CD8-positive, alpha-beta memory T cell (primary cell): ENCODE measurements around the gene ADAMTS7. TPM values are rescaled to one million over a fixed set of nuclear protein-coding genes. Genes with fewer than 3 reads are reported as not detected.
A peak's percentile ranks its signal among the peaks of the same experiment; 100 is the strongest.

Source experiments
- CTCF ChIA-PET: fragments of 350-600 bp; sonication (Branson Sonifier 250); formaldehyde crosslinking; loops from one replicate; lab custom pipeline; 2021; ENCODE audit warnings: antibody characterized with exemption; lab: Charles Lee
- POLR2A ChIA-PET: fragments of 350-600 bp; sonication (Branson Sonifier 250); formaldehyde crosslinking; loops from one replicate; lab custom pipeline; 2021; ENCODE audit warnings: antibody characterized with exemption; lab: Charles Lee
- DNase-seq, 5 donors: peaks; one replicate each; pipeline versions ENCODE4 v3.0.0 to v3.0.0-alpha.2; 2020 to 2022; ENCODE audit warnings: mixed read lengths in 1 of 5
- H3K27ac ChIP-seq: one replicate; pipeline ENCODE4 v1.7.0; 2013; ENCODE audit warnings: low read depth, mild to moderate bottlenecking, low read length, moderate library complexity
- H3K27me3 ChIP-seq: 2 replicates; pipeline ENCODE4 v1.7.0; 2013; ENCODE audit warnings: low read length, mild to moderate bottlenecking; ENCODE audit not compliant: insufficient read depth, poor library complexity, severe bottlenecking
- H3K36me3 ChIP-seq: 2 replicates; pipeline ENCODE4 v1.7.0; 2013; ENCODE audit warnings: mild to moderate bottlenecking, low read length, moderate library complexity; ENCODE audit not compliant: insufficient read depth
- H3K4me1 ChIP-seq: 2 replicates; pipeline ENCODE4 v1.7.0; 2013; ENCODE audit warnings: mild to moderate bottlenecking, low read length, moderate library complexity; ENCODE audit not compliant: insufficient read depth
- H3K4me3 ChIP-seq: 2 replicates; pipeline ENCODE4 v1.7.0; 2013; ENCODE audit warnings: mild to moderate bottlenecking, low read length
- H3K9me3 ChIP-seq: 2 replicates; pipeline ENCODE4 v1.7.0; 2013; ENCODE audit warnings: mild to moderate bottlenecking, low read length
- H3K27ac Mint-ChIP-seq, 8 donors: one replicate each; pipeline ENCODE4 v1.8.0; 2020 to 2021; ENCODE audit warnings: mixed read lengths in 8 of 8, mild to moderate bottlenecking in 6 of 8, inconsistent platforms in 3 of 8, moderate library complexity in 3 of 8
- H3K27me3 Mint-ChIP-seq, 2 donors: one replicate each; pipeline ENCODE4 v1.8.0; 2020 to 2021; ENCODE audit warnings: mixed read lengths in 2 of 2, mild to moderate bottlenecking in 1 of 2, moderate library complexity in 1 of 2
- H3K36me3 Mint-ChIP-seq, 3 donors: one replicate each; pipeline ENCODE4 v1.8.0; 2020 to 2021; ENCODE audit warnings: mixed read lengths in 3 of 3, inconsistent platforms in 1 of 3, mild to moderate bottlenecking in 1 of 3
- H3K4me1 Mint-ChIP-seq, 3 donors: one replicate each; pipeline ENCODE4 v1.8.0; 2020 to 2021; ENCODE audit warnings: mixed read lengths in 3 of 3, inconsistent platforms in 1 of 3, mild to moderate bottlenecking in 1 of 3
- H3K4me3 Mint-ChIP-seq, 7 donors: one replicate each; pipeline ENCODE4 v1.8.0; 2020 to 2021; ENCODE audit warnings: mixed read lengths in 7 of 7, mild to moderate bottlenecking in 6 of 7, moderate library complexity in 4 of 7, inconsistent platforms in 2 of 7
- H3K9me3 Mint-ChIP-seq, 5 donors: one replicate each; pipeline ENCODE4 v1.8.0; 2020 to 2022; ENCODE audit warnings: mixed read lengths in 5 of 5, mild to moderate bottlenecking in 3 of 5, moderate library complexity in 2 of 5, inconsistent platforms in 1 of 5
- polyA plus RNA-seq: library from polyadenylated mRNA; unstranded; fragments of 300-500 nt; fragmentation: Illumina TruSeq; gene quantifications from one replicate; pipeline ENCODE4 v1.2.3, GENCODE V29; 2021
- total RNA-seq, 2 experiments: library from RNA; stranded (reverse); gene quantifications; one replicate each; pipeline ENCODE4 v1.2.3, GENCODE V29; 2021

Gene ADAMTS7
- total and polyA plus RNA-seq, 3 experiments from 2014 or later: 0.07 to 0.13 TPM; not detected in 1

GRCh38 chr15:78709263-78709882 is 101.9 kb downstream of the ADAMTS7 start:
- peaks cover 7 to 54% of the 10 kb centered on the region in 2 donors for H3K27me3 Mint-ChIP-seq
- H3K4me3 Mint-ChIP-seq: peak overlapping the region in 3 of 7 donors; percentile 27 to 55 (median 54)
- no peaks in the 10 kb centered on the region for H3K4me1 ChIP-seq
- H3K9me3 ChIP-seq: no peaks in the 10 kb centered on the region
- H3K27me3 ChIP-seq: peaks cover 9% of the 10 kb centered on the region
- no peak overlapping the region for H3K27ac ChIP-seq
- H3K9me3 Mint-ChIP-seq: peaks cover 0 to 1% (median 0%) of the 10 kb centered on the region in 5 donors
- H3K27ac Mint-ChIP-seq: peak overlapping the region in 1 of 8 donors; percentile 8
- H3K4me3 ChIP-seq: no peak overlapping the region
- peaks cover 5 to 7% (median 6%) of the 10 kb centered on the region in 3 donors for H3K4me1 Mint-ChIP-seq
- peak; percentile 42 to 69 (median 47) for DNase-seq
- ChIA-PET POLR2A (no interaction called here), CTCF (interaction anchor here (0.8 to 2.3 kb wide), 6 partner anchors 9 to 90 kb away, joined by 3 to 10 read pairs (median 6); partner anchors contain the start of gene CHRNA3)
- peaks cover 0 to 9% (median 0%) of the 10 kb centered on the region in 3 donors for H3K36me3 Mint-ChIP-seq
- no peaks in the 10 kb centered on the region for H3K36me3 ChIP-seq

Other genes starting within 250 kb of the ADAMTS7 start
- 1 to 10 TPM; 8.4 to 8.9 TPM for gene CHRNA5, start 245.9 kb downstream of the ADAMTS7 start, total RNA-seq
- 0.89 TPM for gene CHRNA5, start 245.9 kb downstream of the ADAMTS7 start, polyA plus RNA-seq
- gene CHRNA3, start 190.5 kb downstream of the ADAMTS7 start, total RNA-seq: not detected
- not detected for gene CHRNA3, start 190.5 kb downstream of the ADAMTS7 start, polyA plus RNA-seq
- not detected for gene CHRNB4, start 170.3 kb downstream of the ADAMTS7 start, total RNA-seq
- not detected for gene CHRNB4, start 170.3 kb downstream of the ADAMTS7 start, polyA plus RNA-seq
- gene MORF4L1, start 61.4 kb upstream of the ADAMTS7 start, total RNA-seq: 100 to 1,000 TPM; 243 to 269 TPM
- 272 TPM for gene MORF4L1, start 61.4 kb upstream of the ADAMTS7 start, polyA plus RNA-seq
- gene CTSH, start 133.6 kb upstream of the ADAMTS7 start, total RNA-seq: 1 to 10 TPM; 8.1 to 9.8 TPM
- gene CTSH, start 133.6 kb upstream of the ADAMTS7 start, polyA plus RNA-seq: 68.7 TPM